Activated CD8-positive, alpha-beta T cell treated with anti-CD3 and anti-CD28 coated beads, Interleukin-2, amount 10 ng/mL, durations not matched to agents 7 days and 5 days (primary cell): ENCODE data around the gene ITGA1. TPM values are rescaled to one million over a fixed set of nuclear protein-coding genes. Genes with fewer than 3 reads are reported as not detected.

ENCODE experiments used
- ATAC-seq: fragments of 150-1000 bp; cut with Tn5 transposase; one replicate; pipeline ENCODE4 v1.10.0; 2021; ENCODE audit warnings: moderate library complexity
- CTCF ChIA-PET: fragments of 350-600 bp; sonication (Branson Sonifier 250); formaldehyde crosslinking; loops from one replicate; lab custom pipeline; 2021; ENCODE audit warnings: antibody characterized with exemption; lab: Charles Lee
- POLR2A ChIA-PET: fragments of 350-600 bp; sonication (Branson Sonifier 250); formaldehyde crosslinking; loops from one replicate; lab custom pipeline; 2021; ENCODE audit warnings: antibody characterized with exemption; lab: Charles Lee
- DNase-seq: peaks from one replicate; pipeline ENCODE4 v3.0.0-alpha.2; 2020
- H3K27ac Mint-ChIP-seq: one replicate; pipeline ENCODE4 v1.8.0; 2021; ENCODE audit warnings: mild to moderate bottlenecking, mixed read lengths
- H3K27me3 Mint-ChIP-seq: one replicate; pipeline ENCODE4 v1.8.0; 2021; ENCODE audit warnings: low read depth, mixed read lengths
- H3K36me3 Mint-ChIP-seq: one replicate; pipeline ENCODE4 v1.8.0; 2021; ENCODE audit warnings: low read depth, mixed read lengths
- H3K4me1 Mint-ChIP-seq: one replicate; pipeline ENCODE4 v1.8.0; 2021; ENCODE audit warnings: low read depth, mixed read lengths
- H3K4me3 Mint-ChIP-seq: one replicate; pipeline ENCODE4 v1.8.0; 2021; ENCODE audit warnings: mild to moderate bottlenecking, mixed read lengths
- H3K9me3 Mint-ChIP-seq: one replicate; pipeline ENCODE4 v1.8.0; 2022; ENCODE audit warnings: mixed read lengths; ENCODE audit not compliant: insufficient read depth
- total RNA-seq, 2 experiments: library from RNA; stranded (reverse); gene quantifications; one replicate each; pipeline ENCODE4 v1.2.3, GENCODE V29; 2021

ITGA1 gene
- total RNA-seq, 2 experiments from 2014 or later: 18.0 to 19.2 TPM

GRCh38 chr5:52938226-52938625, 150.5 kb downstream of the ITGA1 start:
- H3K4me1 Mint-ChIP-seq: no peaks in the 10 kb centered on the region
- no peak for ATAC-seq
- H3K27me3 Mint-ChIP-seq: no peaks in the 10 kb centered on the region
- CTCF ChIA-PET: interaction anchor here (3.2 kb wide), 1 partner anchor 10 kb away, joined by 9 read pairs; no protein-coding TSS in a partner anchor
- H3K4me3 Mint-ChIP-seq: no peak overlapping the region
- no peaks in the 10 kb centered on the region for H3K36me3 Mint-ChIP-seq
- POLR2A ChIA-PET: no interaction called here
- H3K27ac Mint-ChIP-seq: no peak overlapping the region
- DNase-seq: no peak
- H3K9me3 Mint-ChIP-seq: no peaks in the 10 kb centered on the region

DNA sequence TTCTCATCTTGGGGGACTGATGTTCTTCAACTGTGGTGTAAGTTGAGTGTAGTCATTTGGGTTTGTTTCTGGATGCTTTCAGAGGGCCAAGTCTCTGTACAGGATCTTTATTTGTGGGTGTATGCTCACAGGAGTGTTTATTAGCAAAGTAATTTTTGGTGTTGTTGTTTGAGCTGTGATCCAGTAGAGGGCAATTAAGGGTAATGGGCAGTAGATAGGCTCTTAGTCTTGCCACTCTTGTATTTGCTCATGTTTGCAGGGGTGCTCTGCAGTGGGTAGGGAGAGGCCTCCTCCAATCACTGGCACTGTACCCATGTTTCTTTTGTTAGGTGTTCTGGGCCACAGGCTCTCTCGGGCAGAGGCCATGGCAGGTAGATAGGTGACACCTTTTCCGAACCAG, 155.6 kb downstream of the ITGA1 start:
- Mint-ChIP-seq H3K9me3 (no peaks in the 10 kb centered on the region), H3K27me3 (no peaks in the 10 kb centered on the region), H3K27ac (peak overlapping the region; percentile 19), H3K4me3 (no peak overlapping the region), H3K4me1 (peaks cover 22% of the 10 kb centered on the region), H3K36me3 (no peaks in the 10 kb centered on the region)
- CTCF ChIA-PET: interaction anchor here (1.3 to 11.5 kb wide), 4 partner anchors 28 to 159 kb away, joined by 4 to 282 read pairs (median 10); partner anchors contain the start of gene MOCS2
- ATAC-seq (peak; percentile 52), DNase-seq (no peak)
- POLR2A ChIA-PET: no interaction called here

- CTCF ChIA-PET: interaction anchor here (1.2 to 11.5 kb wide), 5 partner anchors 28 to 159 kb away, joined by 4 to 282 read pairs (median 9); partner anchors contain the start of gene MOCS2
- Mint-ChIP-seq H3K27me3 (no peaks in the 10 kb centered on the region), H3K4me3 (no peak overlapping the region), H3K36me3 (no peaks in the 10 kb centered on the region), H3K27ac (no peak overlapping the region), H3K4me1 (peaks cover 27% of the 10 kb centered on the region), H3K9me3 (no peaks in the 10 kb centered on the region)
- DNase-seq (no peak), ATAC-seq (no peak)
- POLR2A ChIA-PET: no interaction called here
These were observed 156.1 kb downstream of the ITGA1 start for GRCh38 chr5:52943808-52944207.

DNA sequence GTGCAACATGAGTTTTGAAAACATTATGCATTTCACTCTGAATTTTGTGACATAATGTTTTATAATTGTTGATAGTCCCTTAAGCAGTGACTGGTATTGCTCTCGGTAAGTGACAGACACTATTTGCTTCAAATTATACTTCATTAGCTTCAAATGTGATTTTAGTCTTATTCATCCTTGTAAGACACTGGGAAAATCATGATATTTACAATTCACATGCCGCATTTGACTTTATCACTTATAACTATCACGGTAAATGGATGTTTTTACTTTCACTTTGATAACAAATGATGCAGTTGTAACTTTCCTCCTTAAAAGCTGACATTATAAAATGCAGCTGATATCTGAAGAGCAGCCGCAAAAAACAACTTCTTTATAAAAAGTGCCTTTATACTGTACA, 157.3 kb downstream of the ITGA1 start:
- peaks cover 38% of the 10 kb centered on the region for H3K4me1 Mint-ChIP-seq
- CTCF ChIA-PET: interaction anchor here (0.8 to 11.5 kb wide), 7 partner anchors 30 to 167 kb away, joined by 3 to 282 read pairs (median 9); partner anchors contain the start of genes ITGA1, MOCS2 and PELO
- peak overlapping the region; percentile 58 for H3K27ac Mint-ChIP-seq
- POLR2A ChIA-PET: no interaction called here
- H3K27me3 Mint-ChIP-seq: no peaks in the 10 kb centered on the region
- DNase-seq: no peak
- H3K36me3 Mint-ChIP-seq: no peaks in the 10 kb centered on the region
- no peaks in the 10 kb centered on the region for H3K9me3 Mint-ChIP-seq
- no peak for ATAC-seq
- peak overlapping the region; percentile 63 for H3K4me3 Mint-ChIP-seq

DNA sequence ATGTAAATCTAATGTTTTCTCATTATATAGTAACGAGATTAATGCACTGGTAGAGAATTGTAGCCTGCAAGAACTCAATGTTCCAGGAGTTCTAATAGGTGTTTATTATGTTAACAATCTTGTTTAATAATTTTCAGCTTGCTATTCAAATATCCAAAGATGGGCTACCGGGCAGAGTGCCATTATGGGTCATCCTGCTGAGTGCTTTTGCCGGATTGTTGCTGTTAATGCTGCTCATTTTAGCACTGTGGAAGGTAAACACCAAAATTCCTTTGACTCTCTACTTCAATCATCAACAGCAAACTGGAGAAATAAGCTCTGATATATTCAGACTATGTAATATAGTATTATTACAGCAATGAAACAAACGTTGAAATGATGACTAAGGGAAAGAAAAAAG, 159.5 kb downstream of the ITGA1 start:
- ChIA-PET POLR2A (no interaction called here), CTCF (interaction anchor here (1.2 to 11.5 kb wide), 10 partner anchors 10 to 1281 kb away, joined by 3 to 282 read pairs (median 10); partner anchors contain the start of genes ITGA2 and MOCS2)
- H3K9me3 Mint-ChIP-seq: no peaks in the 10 kb centered on the region
- no peaks in the 10 kb centered on the region for H3K27me3 Mint-ChIP-seq
- no peak overlapping the region for H3K4me3 Mint-ChIP-seq
- H3K27ac Mint-ChIP-seq: no peak overlapping the region
- peaks cover 38% of the 10 kb centered on the region for H3K4me1 Mint-ChIP-seq
- no peak for DNase-seq
- no peak for ATAC-seq
- peaks cover 2% of the 10 kb centered on the region for H3K36me3 Mint-ChIP-seq

DNA sequence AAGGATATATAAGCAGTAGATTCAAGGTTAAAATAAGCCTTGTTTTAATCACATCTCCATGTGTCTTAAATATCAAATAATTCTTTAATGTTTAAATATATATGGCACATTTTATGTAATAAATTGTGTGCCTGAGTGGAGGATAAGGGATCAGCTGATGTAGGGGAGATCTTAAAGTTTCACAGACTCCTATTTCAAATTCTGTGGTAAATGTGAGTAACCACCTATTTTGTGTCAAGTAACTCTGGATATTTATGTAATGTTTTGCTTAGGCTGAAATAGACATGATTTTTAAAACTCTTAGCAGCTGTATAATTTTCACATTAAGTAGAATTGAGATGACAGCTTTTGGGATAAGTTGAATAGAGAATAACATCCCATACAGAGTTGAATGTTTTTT, 160.1 kb downstream of the ITGA1 start:
- POLR2A ChIA-PET: interaction anchor here (1.3 kb wide), 1 partner anchor 162 kb away, joined by 3 read pairs; the partner anchor contains the start of gene MOCS2

DNA sequence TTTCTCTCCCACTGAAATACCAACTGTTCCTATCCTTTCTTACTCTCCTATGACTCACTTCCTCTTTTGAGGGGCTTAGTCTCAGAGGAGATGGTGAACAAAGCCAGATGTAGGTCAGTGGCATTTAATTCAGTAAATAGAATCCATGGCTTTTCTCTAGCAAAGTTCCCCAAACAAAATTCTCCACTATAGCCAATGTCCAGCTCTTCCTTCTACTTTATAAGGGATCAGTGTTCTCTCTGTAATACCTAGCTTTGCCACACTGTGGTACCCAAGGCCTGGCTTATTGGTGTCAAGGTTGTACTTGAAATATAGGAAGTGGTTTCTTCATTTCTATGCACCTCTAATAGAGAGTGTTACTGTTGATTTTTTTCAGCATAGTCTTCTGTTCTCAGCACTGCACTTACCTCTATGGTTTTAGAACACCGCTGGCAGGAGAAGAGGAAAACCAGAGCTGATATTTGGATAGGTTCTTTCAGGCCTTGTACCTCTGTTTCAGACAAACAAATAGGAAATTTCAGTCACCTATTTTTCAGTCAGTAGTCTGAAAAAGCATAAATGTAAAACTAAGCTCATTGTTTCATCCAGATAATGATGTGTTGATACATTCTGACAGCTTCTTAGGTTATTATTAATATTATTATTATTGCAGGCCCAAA, 160.8 kb downstream of the ITGA1 start:
- CTCF ChIA-PET: interaction anchor here (0.6 to 11.5 kb wide), 50 partner anchors 8 to 1281 kb away, joined by 3 to 282 read pairs (median 4); partner anchors contain the start of genes ITGA2 and MOCS2
- Mint-ChIP-seq H3K27ac (peak overlapping the region; percentile 21), H3K27me3 (no peaks in the 10 kb centered on the region), H3K4me3 (no peak overlapping the region), H3K36me3 (peaks cover 2% of the 10 kb centered on the region), H3K4me1 (peaks cover 38% of the 10 kb centered on the region), H3K9me3 (no peaks in the 10 kb centered on the region)
- ATAC-seq (peak; percentile 92), DNase-seq (peak; percentile 85)
- POLR2A ChIA-PET: interaction anchor here (0.6 to 1.3 kb wide), 6 partner anchors 139 to 826 kb away, joined by 3 to 4 read pairs (median 3); partner anchors contain the start of gene MOCS2

More for the DNA sequence above, 160.1 kb downstream of the ITGA1 start:
- peaks cover 38% of the 10 kb centered on the region for H3K4me1 Mint-ChIP-seq
- no peak overlapping the region for H3K27ac Mint-ChIP-seq
- H3K9me3 Mint-ChIP-seq: no peaks in the 10 kb centered on the region
- ATAC-seq: no peak
- H3K4me3 Mint-ChIP-seq: no peak overlapping the region
- no peak for DNase-seq
- CTCF ChIA-PET: interaction anchor here (0.6 to 11.5 kb wide), 27 partner anchors 11 to 1281 kb away, joined by 3 to 282 read pairs (median 7); partner anchors contain the start of genes ITGA2 and MOCS2
- peaks cover 2% of the 10 kb centered on the region for H3K36me3 Mint-ChIP-seq
- no peaks in the 10 kb centered on the region for H3K27me3 Mint-ChIP-seq

GRCh38 chr5:52950686-52951085, 163.0 kb downstream of the ITGA1 start:
- POLR2A ChIA-PET: interaction anchor here (1.0 kb wide), 1 partner anchor 144 kb away, joined by 3 read pairs; no protein-coding TSS in a partner anchor
- Mint-ChIP-seq H3K27me3 (no peaks in the 10 kb centered on the region), H3K4me1 (peaks cover 27% of the 10 kb centered on the region), H3K36me3 (peaks cover 2% of the 10 kb centered on the region), H3K4me3 (no peak overlapping the region), H3K9me3 (no peaks in the 10 kb centered on the region), H3K27ac (no peak overlapping the region)
- DNase-seq: no peak
- no peak for ATAC-seq
- CTCF ChIA-PET: interaction anchor here (1.0 to 11.5 kb wide), 8 partner anchors 12 to 152 kb away, joined by 3 to 282 read pairs (median 37); partner anchors contain the start of genes ITGA2 and MOCS2

DNA sequence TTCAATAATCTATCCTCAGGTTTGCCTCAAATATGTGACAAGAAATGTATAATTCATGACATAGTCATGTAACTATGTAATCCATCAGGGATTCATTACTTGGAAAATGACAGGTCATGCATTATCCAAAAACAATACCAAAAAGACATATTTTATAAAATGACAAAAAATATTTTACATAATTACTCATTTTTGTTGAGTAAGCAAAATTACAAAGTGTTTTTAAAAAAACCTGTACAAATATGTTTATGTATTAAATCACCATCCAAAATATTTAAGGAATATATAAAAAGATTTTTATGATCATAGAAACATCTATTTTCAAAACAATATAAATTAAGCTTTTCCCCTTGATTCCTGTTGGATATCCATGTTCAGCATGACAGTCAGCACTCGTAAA, 164.8 kb downstream of the ITGA1 start:
- Mint-ChIP-seq H3K9me3 (no peaks in the 10 kb centered on the region), H3K27ac (no peak overlapping the region), H3K36me3 (peaks cover 2% of the 10 kb centered on the region), H3K4me1 (peaks cover 20% of the 10 kb centered on the region), H3K27me3 (no peaks in the 10 kb centered on the region), H3K4me3 (no peak overlapping the region)
- ChIA-PET CTCF (interaction anchor here (2.1 kb wide), 1 partner anchor 145 kb away, joined by 6 read pairs; no protein-coding TSS in a partner anchor), POLR2A (no interaction called here)
- DNase-seq (no peak), ATAC-seq (no peak)

GRCh38 chr5:52956014-52956413, 168.3 kb downstream of the ITGA1 start:
- Mint-ChIP-seq H3K9me3 (no peaks in the 10 kb centered on the region), H3K4me1 (no peaks in the 10 kb centered on the region), H3K36me3 (peaks cover 2% of the 10 kb centered on the region), H3K27ac (peak overlapping the region; percentile 36), H3K4me3 (no peak overlapping the region), H3K27me3 (peaks cover 4% of the 10 kb centered on the region)
- ChIA-PET CTCF (no interaction called here), POLR2A (interaction anchor here (0.6 kb wide), 1 partner anchor 128 kb away, joined by 4 read pairs; no protein-coding TSS in a partner anchor)
- DNase-seq (no peak), ATAC-seq (no peak)

- no peaks in the 10 kb centered on the region for H3K36me3 Mint-ChIP-seq
- POLR2A ChIA-PET: no interaction called here
- no peaks in the 10 kb centered on the region for H3K4me1 Mint-ChIP-seq
- peaks cover 8% of the 10 kb centered on the region for H3K27me3 Mint-ChIP-seq
- H3K4me3 Mint-ChIP-seq: no peak overlapping the region
- H3K27ac Mint-ChIP-seq: no peak overlapping the region
- DNase-seq (no peak), ATAC-seq (no peak)
- CTCF ChIA-PET: interaction anchor here (1.0 kb wide), 1 partner anchor 79 kb away, joined by 3 read pairs; no protein-coding TSS in a partner anchor
- no peaks in the 10 kb centered on the region for H3K9me3 Mint-ChIP-seq
These were observed 169.4 kb downstream of the ITGA1 start for GRCh38 chr5:52956915-52957747.
